ENCODE measurements around the gene MMD2.

- TF ChIP-seq CTCF (conservative IDR thresholded peaks at IDR 0.05 in 1 of 2, IDR thresholded peaks at IDR 0.05 in 1 of 2; ENCODE audit: extremely low read depth in 1 of 2, insufficient read depth in 1 of 2, low read depth in 1 of 2, low read length in 2 of 2) (no peak), EZH2 (IDR thresholded peaks at IDR 0.05; ENCODE audit: borderline replicate concordance, low read length) (no peak)
Observed at GRCh38 chr7:4866528-4867496, 92.2 kb downstream of the MMD2 start.

Measured in mammary epithelial cell (primary cell).